GM21447 (cell line): Measurements from ENCODE around the gene NDUFS6.
"Not testable (repeated sequence)": the region's sequence is repeated elsewhere in the genome, so short reads cannot be mapped to it uniquely, and the experiment has no call there.

Experiments
- ATAC-seq: cut with Tn5 transposase; IDR thresholded peaks from one replicate; pipeline ENCODE4 v1.9.1; 2021; ENCODE audit not compliant: unreplicated experiment

Gene NDUFS6

GRCh38 chr5:1796371-1797102 lies 4.7 kb upstream of the NDUFS6 start:
- ATAC-seq, result no peak

- ATAC-seq, result no peak
Measured at GRCh38 chr5:1797103-1797800, 4.0 kb upstream of the NDUFS6 start.

DNA sequence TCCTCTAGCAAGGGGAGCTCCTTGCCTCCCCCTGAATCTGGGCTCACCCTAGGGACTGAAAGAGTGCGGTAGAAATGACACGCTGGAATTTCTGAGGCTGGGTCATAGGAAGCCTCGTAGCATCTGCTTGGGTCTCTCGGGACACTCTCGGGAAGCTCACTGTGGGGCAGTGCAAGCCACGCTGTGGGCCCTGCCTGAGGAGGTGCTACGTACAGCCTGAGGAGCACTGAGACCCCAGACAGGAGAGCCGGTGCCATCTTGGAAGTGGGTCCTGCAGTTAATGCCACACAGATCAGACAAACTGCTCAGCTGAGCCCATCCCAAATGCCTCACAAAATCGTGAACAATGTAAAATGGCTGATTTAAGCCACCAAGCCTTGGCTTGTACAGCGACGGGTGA lies 3.4 kb upstream of the NDUFS6 start:
- ATAC-seq, result no peak

GRCh38 chr5:1798589-1798988 lies 2.6 kb upstream of the NDUFS6 start:
- not testable (repeated sequence) for ATAC-seq

DNA sequence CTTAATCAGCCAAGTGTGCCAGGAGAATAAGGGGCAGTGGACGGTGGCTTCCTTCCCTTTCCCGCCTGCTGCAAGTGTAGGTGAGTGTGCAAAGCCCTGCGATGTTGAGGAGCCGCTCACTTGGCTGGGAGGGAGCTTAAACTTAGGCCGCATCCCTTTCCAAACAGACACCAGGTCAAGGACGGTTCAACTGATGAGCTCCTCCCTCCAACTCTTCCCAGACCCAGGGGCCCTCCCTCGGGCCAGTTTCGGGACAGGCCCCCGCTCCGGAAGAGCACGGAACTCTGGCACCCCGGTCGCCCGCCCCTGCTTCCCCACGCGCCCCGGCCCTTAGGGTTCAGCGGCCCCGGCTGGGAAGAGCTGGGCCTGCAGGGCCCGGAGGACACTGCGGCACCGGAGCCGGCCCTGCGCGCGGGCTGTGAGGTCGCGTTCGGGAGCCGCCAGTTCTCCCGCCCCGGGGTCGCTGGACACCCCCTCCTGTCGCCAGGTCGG lies 2.1 kb upstream of the NDUFS6 start:
- peak; percentile 27 for ATAC-seq

DNA sequence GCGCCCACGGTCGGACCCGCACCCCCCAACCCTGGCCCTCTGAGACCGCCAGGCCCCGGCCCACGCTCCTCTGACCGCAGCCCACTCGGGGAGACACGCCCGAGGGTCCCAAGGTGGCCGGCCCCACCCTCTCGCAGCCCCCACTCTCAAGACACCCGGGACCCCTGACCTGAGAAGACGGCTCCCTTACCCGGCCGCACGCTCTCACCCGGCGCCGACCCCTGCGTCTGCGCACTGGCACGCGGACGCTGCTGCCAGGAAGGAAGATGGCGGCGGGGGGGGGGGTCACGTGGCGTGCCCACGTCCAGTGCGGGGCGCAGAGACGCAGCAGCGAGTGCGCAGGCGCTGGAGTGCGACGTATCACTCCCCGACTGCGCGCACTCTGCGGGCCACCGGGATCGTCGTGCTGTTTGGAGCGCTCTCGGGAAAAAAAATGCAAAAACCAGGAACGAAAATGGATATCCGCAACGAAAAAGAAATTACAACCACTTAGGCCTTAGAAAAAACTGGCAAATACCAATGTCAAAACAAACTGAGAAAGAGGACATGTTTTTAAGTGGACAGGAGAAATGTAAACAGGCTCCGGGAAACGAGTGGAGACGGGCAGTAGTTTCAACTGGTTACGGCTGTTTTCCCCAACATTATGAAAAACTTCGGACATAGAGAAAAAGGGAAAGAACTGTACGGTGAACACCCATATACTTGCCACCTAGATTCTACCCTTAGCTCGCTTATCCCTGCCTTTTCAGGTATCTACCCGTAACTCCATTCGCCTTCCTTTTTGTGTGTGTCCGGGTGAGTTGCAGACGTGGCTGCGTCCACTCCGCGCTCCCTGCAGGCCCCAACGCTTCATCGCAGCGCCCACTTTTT lies 1.4 kb upstream of the NDUFS6 start, which contains the start of gene MRPL36:
Gene MRPL36 (minus strand): TSS at position 236 of the 870 bp plus-strand sequence. CDS start 902 bp downstream, outside the sequence.
- ATAC-seq, result peak; percentile 44

DNA sequence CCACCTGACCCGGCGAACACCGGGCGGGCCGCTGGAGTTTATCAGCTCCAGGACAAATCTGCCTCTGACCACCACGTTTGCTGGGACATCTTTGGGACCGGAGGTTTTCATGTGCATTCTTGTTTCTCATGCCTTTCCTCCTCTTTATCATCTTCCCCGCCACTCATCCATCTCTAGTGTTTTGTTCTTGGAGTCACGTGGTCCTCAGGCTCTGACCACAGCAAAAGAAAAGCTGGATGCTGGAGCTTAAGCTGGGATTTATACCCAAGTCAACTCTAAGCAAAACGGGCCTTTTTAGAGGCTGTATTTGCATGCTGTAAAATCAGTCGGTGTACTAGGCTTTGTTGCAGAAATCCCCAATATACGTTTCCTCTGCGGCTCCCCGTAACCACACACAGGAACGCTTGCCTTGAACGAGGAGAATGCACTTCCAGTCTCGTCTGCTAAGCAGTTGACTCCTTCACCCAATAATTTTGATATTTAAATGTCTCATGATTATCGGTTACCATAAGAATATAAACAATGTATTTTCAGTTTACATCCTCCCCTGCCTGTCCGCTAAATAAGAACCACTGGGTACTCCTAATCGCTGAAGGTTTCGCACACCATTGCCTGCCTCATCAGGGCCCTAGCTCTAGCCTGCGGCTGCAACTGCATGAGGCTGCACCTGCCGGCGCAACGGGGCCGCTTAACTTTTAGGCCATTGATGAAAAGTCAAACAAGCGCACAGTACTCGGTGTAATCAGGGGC lies 560 bp upstream of the NDUFS6 start:
- peak; percentile 44 for ATAC-seq

- ATAC-seq, result no peak
Measured at GRCh38 chr5:1801967-1802295, 724 bp downstream of the NDUFS6 start.

DNA sequence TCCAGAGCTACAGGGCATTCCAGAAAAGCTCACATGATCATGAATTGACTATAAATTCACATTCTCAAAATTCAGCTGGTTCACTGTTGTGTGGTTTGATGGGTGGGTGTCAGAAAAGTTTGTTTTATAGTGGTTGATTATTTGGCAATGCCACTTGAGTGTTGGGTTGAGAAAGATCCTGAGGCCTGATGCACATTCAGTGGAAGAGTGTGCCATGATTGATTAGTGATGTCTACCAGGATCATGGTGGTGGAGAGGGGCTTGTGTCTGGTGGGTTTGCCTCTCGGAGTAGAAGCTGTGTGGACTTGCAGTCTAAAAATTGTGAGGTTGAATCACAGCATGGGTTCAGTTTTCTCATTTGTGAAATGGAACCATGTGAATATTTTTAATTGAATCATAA lies 2.0 kb downstream of the NDUFS6 start:
- ATAC-seq, result no peak

DNA sequence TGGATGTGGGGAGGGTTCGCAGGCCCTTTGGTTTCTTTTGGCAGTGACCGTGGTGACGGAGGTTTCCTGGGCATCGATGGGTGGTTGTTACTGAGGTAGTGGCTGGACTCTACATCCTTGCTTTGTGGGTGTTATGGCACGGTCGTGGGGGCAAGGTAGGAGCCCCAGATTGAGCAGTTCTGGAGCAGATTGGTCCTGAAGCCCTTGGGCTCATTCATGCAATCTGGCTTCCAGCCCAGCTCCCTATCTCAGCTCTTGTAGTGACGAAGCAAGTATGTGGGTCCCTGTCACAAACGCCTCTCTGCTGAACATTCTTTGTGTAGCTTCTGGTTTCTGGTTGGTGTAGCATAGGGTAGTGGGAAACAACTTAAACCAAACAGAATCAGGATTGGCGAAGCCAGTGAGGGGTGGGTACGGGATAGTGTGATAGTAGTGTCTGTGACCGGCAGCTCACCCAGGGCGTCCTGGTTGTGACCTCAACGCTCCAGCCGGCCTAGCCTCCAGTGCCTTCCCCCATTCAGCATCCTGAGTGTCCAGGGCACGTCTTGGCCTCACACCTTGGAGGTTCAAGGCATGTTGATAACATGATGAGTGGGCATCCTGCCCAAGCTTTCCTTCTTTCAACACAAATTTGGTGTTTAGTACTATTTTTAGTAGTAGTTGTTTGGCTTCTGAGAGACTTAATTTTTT lies 2.9 kb downstream of the NDUFS6 start:
- no peak for ATAC-seq

GRCh38 chr5:1805326-1805725 lies 4.1 kb downstream of the NDUFS6 start:
- ATAC-seq, result no peak

- no peak for ATAC-seq
Measured at GRCh38 chr5:1805736-1806135, 4.5 kb downstream of the NDUFS6 start.

DNA sequence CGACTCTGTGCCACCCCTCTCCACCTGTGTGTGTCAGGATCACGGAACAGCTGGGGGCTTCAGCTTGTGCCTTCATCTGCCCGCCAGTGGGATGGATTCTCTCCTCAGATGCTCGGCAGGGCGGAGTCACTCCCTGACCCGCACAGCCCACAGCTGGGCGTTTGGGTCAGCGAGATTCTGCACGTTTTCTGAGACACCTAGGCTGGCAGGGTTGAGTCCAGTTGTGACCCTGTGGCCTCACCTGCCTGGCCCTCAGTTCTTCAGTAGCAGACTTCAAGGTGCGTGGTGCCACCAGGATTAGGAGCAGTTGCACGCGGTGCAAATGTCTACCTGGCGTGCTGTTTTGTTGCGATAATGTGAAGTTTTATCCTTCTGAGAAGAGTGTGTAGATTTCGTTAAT lies 5.0 kb downstream of the NDUFS6 start:
- no peak for ATAC-seq

DNA sequence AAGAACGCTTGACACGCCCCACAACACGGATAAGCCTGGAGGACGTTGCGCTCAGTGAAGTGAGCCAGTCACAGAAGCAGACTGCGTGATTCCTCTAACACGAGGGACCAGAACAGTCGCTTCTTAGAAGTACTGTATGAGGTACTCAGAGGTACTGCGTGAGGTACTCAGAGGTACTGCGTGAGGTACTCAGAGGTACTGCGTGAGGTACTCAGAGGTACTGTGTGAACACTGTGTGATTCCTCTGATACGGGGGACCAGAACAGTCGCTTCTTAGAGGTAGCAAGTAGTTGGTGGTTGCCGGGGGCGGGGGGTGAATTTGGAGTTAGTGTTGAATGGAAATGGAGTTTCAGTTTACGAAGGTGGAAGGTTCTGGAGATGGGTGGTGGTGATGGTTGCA lies 5.8 kb downstream of the NDUFS6 start:
- ATAC-seq, result no peak

DNA sequence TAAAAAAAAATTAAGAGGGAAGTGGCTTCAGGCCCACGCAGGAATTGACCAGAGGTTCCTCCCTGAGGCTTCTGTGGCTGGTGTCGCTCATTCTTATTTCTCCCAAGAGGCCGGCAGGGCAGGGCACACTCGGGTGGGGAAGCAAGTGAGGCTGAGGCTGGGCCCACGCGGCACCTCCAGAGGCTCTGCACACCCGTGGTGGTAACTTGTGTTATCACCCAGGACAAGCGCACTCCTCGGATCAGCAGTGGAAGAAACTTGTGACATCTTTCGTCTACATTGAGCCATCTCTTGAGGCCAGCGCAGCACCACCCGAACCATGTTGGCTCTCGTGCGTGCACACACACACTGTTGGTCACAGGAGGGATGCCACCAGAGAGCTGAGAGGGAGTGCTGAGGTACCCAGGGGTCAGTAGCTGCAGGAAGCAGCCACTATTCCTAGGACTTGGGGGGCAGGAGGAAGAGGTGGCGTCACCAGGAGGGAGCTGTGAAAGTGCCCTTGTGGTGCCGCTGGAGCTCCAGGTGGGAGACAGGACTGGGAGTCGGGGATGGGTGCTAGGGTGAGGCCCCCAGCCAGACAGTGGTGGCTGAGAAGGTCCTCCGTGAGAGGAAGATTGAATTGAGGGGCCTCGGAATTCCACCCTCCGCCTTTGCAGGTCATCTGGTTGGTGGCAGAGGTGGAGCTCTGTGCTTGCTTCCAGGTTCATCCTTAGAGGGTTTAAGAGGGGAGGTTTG lies 6.4 kb downstream of the NDUFS6 start:
- ATAC-seq, result no peak

GRCh38 chr5:1808439-1808838 lies 7.2 kb downstream of the NDUFS6 start:
- ATAC-seq, result no peak

DNA sequence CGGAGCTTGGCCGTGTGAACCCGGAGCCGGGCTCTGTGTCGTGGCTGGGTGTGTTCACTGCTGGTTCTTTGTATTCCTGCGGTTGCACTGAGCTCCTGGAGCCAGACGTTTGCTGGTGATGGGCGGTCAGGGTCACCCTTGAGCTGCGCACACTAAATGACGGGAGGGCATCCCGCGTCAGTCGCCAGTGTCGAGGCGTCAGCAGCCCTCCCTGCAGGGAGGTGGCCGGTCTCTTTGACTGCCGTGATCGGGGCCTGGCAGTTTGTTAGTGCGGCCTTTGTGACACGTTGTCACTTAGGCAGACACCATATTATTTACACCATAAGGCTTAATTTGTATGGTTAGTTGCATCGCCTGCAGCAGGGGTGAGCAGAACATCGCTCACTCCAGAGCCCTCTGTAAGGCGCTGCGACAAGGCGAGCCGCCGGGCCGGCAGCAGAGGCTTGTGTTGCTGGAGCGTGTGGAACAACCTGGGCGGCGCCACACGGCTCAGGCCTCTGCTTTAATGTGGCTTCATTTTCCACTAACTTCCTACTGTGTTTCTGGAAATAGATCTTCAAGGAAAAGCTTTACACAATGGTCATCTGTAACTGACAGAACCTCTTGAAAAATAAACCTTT lies 8.3 kb downstream of the NDUFS6 start:
- no peak for ATAC-seq

DNA sequence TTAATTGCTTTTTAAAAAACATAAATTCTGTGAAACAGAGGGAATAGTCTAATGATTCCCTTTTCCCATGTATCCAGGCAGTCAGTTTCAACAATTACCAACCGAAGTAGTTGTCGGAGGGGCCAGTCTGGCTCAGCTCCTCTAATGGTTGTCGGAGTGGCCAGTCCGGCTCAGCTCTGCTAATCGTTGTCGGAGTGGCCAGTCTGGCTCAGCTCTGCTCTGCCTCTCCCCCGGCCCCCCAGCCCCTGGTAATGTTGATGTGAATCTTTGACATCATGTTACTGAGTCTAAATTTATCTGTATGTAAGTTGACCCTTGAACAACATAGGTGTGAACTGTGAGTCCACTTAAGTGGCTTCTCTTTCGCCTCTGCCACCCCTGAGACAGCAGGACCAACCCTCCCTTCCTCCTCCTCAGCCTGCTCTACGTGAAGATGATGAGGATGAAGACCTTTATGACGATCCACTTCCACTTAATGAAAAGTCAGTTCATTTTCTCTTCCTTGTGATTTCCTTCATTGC lies 9.4 kb downstream of the NDUFS6 start:
- ATAC-seq, result no peak
